ENCODE measurements around the gene TCAF1.

DNA sequence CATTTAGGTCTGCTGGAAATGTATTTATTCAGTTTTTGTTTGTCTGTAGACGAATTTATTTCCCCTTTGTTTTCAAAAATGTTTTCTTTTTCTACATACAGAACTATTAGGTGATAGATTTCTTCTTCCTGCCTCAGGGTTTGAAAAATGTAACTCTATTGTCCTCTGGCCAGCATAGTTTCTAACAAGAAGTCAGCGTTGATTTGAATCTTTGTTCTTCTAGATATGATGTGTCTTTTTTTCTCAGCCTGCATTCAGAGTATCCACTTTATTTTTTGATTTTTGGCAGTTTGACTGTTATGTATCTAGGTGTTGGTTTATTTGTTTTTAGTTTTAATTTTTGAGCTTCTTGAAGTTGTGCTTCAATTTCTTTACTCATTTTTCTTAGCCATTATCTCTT is 45.1 kb upstream of the TCAF1 start:
- TF ChIP-seq, protein P1, sequence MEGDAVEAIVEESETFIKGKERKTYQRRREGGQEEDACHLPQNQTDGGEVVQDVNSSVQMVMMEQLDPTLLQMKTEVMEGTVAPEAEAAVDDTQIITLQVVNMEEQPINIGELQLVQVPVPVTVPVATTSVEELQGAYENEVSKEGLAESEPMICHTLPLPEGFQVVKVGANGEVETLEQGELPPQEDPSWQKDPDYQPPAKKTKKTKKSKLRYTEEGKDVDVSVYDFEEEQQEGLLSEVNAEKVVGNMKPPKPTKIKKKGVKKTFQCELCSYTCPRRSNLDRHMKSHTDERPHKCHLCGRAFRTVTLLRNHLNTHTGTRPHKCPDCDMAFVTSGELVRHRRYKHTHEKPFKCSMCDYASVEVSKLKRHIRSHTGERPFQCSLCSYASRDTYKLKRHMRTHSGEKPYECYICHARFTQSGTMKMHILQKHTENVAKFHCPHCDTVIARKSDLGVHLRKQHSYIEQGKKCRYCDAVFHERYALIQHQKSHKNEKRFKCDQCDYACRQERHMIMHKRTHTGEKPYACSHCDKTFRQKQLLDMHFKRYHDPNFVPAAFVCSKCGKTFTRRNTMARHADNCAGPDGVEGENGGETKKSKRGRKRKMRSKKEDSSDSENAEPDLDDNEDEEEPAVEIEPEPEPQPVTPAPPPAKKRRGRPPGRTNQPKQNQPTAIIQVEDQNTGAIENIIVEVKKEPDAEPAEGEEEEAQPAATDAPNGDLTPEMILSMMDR (IDR thresholded peaks at IDR 0.05; ENCODE audit: poor library complexity, severe bottlenecking): no peak
- TF ChIP-seq POLR2AphosphoS5 (IDR thresholded peaks at IDR 0.05) (no peak), RAD21 (conservative IDR thresholded peaks at IDR 0.05) (no peak), EP300 (conservative IDR thresholded peaks at IDR 0.05; ENCODE audit: poor library complexity, severe bottlenecking) (no peak), EZH2 (IDR thresholded peaks at IDR 0.05; ENCODE audit: borderline replicate concordance, insufficient read depth, low read length, poor library complexity, severe bottlenecking) (no peak), TAF1 (IDR thresholded peaks at IDR 0.05; ENCODE audit: low read depth) (no peak), MXI1 (conservative IDR thresholded peaks at IDR 0.05; ENCODE audit: poor library complexity, severe bottlenecking) (no peak)
- TF ChIP-seq, protein P2, sequence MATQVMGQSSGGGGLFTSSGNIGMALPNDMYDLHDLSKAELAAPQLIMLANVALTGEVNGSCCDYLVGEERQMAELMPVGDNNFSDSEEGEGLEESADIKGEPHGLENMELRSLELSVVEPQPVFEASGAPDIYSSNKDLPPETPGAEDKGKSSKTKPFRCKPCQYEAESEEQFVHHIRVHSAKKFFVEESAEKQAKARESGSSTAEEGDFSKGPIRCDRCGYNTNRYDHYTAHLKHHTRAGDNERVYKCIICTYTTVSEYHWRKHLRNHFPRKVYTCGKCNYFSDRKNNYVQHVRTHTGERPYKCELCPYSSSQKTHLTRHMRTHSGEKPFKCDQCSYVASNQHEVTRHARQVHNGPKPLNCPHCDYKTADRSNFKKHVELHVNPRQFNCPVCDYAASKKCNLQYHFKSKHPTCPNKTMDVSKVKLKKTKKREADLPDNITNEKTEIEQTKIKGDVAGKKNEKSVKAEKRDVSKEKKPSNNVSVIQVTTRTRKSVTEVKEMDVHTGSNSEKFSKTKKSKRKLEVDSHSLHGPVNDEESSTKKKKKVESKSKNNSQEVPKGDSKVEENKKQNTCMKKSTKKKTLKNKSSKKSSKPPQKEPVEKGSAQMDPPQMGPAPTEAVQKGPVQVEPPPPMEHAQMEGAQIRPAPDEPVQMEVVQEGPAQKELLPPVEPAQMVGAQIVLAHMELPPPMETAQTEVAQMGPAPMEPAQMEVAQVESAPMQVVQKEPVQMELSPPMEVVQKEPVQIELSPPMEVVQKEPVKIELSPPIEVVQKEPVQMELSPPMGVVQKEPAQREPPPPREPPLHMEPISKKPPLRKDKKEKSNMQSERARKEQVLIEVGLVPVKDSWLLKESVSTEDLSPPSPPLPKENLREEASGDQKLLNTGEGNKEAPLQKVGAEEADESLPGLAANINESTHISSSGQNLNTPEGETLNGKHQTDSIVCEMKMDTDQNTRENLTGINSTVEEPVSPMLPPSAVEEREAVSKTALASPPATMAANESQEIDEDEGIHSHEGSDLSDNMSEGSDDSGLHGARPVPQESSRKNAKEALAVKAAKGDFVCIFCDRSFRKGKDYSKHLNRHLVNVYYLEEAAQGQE (IDR thresholded peaks at IDR 0.05; ENCODE audit: borderline replicate concordance): no peak

Measured in neural cell (in vitro differentiated cells).